Keratinocyte (primary cell): ENCODE results near the gene HOXD13.

Experiments used
- EZH2 ChIP-seq: IDR thresholded peaks from one replicate; pipeline ENCODE4 v1.6.1; 2012; ENCODE audit warnings: inconsistent platforms, mild to moderate bottlenecking, low read length, moderate library complexity
- TF ChIP-seq, protein P1 (sequence below), 3 experiments: IDR thresholded peaks in 1 of 3; conservative IDR thresholded peaks in 1 of 3; optimal IDR thresholded peaks in 1 of 3; 2 replicates in 2 of 3; 3 replicates in 1 of 3; pipeline versions ENCODE3 to v1.5.1; 2011; ENCODE audit warnings: low read length in 3 of 3, mild to moderate bottlenecking in 3 of 3, moderate library complexity in 2 of 3, control low read depth in 1 of 3, inconsistent platforms in 1 of 3; ENCODE audit not compliant: insufficient read depth in 2 of 3; ENCODE audit errors: extremely low read depth in 1 of 3

DNA sequence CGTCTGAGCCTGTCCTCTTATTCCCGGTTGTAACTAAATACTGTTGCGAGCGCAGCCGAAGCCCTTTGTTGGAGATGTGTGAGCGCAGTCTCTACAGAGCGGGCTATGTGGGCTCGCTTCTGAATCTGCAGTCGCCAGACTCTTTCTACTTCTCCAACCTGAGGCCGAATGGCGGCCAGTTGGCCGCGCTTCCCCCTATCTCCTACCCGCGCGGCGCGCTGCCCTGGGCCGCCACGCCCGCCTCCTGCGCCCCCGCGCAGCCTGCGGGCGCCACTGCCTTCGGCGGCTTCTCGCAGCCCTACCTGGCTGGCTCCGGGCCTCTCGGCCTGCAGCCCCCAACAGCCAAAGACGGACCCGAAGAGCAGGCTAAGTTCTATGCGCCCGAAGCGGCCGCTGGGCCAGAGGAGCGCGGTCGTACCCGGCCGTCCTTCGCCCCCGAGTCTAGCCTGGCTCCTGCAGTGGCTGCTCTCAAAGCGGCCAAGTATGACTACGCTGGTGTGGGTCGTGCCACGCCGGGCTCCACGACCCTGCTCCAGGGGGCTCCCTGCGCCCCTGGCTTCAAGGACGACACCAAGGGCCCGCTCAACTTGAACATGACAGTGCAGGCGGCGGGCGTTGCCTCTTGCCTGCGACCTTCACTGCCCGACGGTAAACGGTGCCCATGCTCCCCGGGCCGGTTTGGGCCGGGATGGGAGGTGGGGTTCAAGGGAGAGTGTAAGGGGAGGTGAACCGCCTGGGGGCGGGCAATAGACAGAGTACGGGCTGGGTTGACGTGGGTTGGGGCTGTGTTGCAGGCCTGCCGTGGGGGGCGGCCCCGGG lies 7.4 kb downstream of the HOXD13 start, which contains the start of gene HOXD12:
- TF ChIP-seq, protein P1, sequence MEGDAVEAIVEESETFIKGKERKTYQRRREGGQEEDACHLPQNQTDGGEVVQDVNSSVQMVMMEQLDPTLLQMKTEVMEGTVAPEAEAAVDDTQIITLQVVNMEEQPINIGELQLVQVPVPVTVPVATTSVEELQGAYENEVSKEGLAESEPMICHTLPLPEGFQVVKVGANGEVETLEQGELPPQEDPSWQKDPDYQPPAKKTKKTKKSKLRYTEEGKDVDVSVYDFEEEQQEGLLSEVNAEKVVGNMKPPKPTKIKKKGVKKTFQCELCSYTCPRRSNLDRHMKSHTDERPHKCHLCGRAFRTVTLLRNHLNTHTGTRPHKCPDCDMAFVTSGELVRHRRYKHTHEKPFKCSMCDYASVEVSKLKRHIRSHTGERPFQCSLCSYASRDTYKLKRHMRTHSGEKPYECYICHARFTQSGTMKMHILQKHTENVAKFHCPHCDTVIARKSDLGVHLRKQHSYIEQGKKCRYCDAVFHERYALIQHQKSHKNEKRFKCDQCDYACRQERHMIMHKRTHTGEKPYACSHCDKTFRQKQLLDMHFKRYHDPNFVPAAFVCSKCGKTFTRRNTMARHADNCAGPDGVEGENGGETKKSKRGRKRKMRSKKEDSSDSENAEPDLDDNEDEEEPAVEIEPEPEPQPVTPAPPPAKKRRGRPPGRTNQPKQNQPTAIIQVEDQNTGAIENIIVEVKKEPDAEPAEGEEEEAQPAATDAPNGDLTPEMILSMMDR (optimal IDR thresholded peaks at IDR 0.05 in 1 of 3, IDR thresholded peaks at IDR 0.05 in 1 of 3, conservative IDR thresholded peaks at IDR 0.05 in 1 of 3; ENCODE audit: extremely low read depth in 1 of 3, insufficient read depth in 2 of 3, low read length in 3 of 3) = no peak
- no peak for TF ChIP-seq EZH2
